KBM-7 (cell line): Measurements from ENCODE around the gene C3orf33.

ENCODE experiments used
- DNase-seq: peaks from one replicate; pipeline ENCODE4 v3.0.0-alpha.2; 2015
- in situ Hi-C: fragments of 300-500 bp; cut with MboI; formaldehyde crosslinking; loops from 2 replicates; pipeline ENCODE4 v1.14.3; 2020; ENCODE audit warnings: low sequenced_read_pairs, low pct_unique_long_range_greater_than_20kb, mixed read lengths

The C3orf33 gene

GRCh38 chr3:155744626-155745324 lies 61.3 kb downstream of the C3orf33 start, which contains the start of gene PLCH1:
Gene PLCH1 (minus strand): TSS chr3:155745071. CDS start chr3:155704224, 40,847 bp downstream.
- peak; percentile 87 for DNase-seq
- in situ Hi-C loops: no loop called here

- peak; percentile 76 for DNase-seq
- in situ Hi-C loops: no loop called here
Measured at GRCh38 chr3:155744010-155744625, 62.0 kb downstream of the C3orf33 start.

GRCh38 chr3:155743606-155744005 lies 62.5 kb downstream of the C3orf33 start:
- in situ Hi-C loops: no loop called here
- DNase-seq: peak; percentile 13

DNA sequence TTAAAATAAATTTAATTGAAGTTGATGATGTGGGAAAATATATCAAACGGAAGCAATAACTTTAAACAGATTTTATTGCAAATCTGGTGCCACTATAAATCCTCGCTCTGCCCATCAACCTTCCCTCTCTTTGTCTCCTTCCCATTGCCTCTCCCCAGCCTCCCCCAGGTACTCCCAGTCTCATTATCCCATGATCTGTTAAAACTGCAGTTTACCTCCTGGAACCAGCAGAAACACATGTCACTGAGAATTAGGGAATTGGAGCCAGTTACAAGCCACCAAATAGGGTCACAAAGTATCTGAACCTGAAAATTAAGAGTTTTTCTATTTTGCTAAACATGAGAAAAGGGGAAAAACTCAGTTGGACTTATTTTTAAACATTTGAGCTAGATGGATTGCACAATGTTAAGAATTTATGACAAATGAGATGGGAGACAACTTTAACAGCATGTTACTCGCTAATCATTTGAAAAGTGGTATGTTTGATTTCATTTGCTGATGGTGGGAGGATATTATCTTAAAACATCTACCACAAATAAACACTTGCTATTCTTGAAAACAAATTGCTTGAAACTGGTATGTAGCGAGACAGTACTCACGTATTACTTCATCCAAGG lies 63.6 kb downstream of the C3orf33 start:
- DNase-seq: no peak
- in situ Hi-C loops: no loop called here

GRCh38 chr3:155741603-155742002 lies 64.5 kb downstream of the C3orf33 start:
- in situ Hi-C loops: no loop called here
- DNase-seq: no peak

- DNase-seq: no peak
- in situ Hi-C loops: no loop called here
Measured at GRCh38 chr3:155741101-155741500, 65.0 kb downstream of the C3orf33 start.

GRCh38 chr3:155739154-155739553 lies 66.9 kb downstream of the C3orf33 start:
- DNase-seq: peak; percentile 39
- in situ Hi-C loops: no loop called here

- in situ Hi-C loops: no loop called here
- DNase-seq: no peak
Measured at GRCh38 chr3:155738580-155739076, 67.5 kb downstream of the C3orf33 start.

DNA sequence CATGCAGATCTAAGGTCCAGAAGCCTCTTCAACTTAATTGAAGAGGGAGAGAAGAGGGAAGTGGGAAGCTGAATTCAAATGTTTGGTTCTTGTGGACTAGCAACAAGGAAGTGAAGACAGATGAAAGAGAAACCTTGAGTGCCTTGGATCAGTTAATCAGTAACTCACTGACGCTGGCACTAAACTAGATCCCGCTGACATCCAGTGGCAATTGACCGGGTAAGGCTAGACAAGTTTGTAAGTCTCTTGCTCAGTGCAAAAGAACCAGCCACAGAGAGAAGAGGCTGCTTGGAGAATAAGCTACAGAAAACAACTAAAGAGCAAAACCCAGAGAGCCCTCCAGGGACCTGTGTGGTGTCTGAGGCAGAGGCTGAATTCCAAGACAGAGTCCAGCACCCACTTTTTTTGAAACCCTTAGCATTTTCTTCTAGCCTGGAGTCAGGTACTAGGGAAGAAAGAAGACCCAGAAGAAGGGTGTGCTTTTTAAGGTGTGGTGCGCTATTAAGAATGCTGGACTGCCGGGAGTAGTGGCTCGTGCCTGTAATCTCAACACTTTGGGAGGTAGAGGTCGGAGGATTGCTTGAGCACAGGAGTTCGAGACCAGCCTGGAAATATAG lies 68.1 kb downstream of the C3orf33 start:
- in situ Hi-C loops: no loop called here
- DNase-seq: peak; percentile 75

GRCh38 chr3:155736381-155736780 lies 69.7 kb downstream of the C3orf33 start:
- in situ Hi-C loops: no loop called here

DNA sequence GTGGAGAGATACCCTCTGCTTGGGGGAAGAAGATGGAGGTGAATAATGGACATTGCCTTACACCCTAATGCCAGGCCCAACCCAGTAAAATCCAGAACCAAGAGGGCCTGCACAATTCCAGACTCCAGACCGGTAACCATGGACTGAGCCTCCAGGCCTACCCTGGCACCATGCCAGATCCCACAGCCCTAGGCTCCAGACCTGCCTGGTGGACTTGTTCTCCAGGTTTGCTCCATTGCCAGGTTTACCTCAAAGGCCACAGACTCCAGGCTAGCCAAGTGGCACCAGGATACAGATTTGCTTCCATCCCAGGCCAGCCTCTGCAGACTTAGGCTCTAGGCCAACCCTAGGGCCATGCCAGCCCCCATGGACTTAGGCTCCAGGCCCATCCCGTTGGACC lies 75.2 kb downstream of the C3orf33 start:
- DNase-seq: no peak
- in situ Hi-C loops: no loop called here

More at GRCh38 chr3:155736381-155736780, 69.7 kb downstream of the C3orf33 start:
- DNase-seq: no peak

GRCh38 chr3:155727836-155728235 lies 78.2 kb downstream of the C3orf33 start:
- no peak for DNase-seq
- in situ Hi-C loops: no loop called here

- peak; percentile 19 for DNase-seq
Measured at GRCh38 chr3:155714295-155714718, 91.8 kb downstream of the C3orf33 start.

More at GRCh38 chr3:155714295-155714718, 91.8 kb downstream of the C3orf33 start:
- in situ Hi-C loops: no loop called here
